HepG2 (cell line): ENCODE measurements around the gene TXNRD2. TPM values are rescaled to one million over a fixed set of nuclear protein-coding genes. Genes with fewer than 3 reads are reported as not detected.

Source experiments
- ATAC-seq: fragments of 200-7000 bp; cut with Tn5 transposase; 3 replicates; pipeline ENCODE4 v1.9.1; 2020; ENCODE audit warnings: mild to moderate bottlenecking, moderate library complexity
- BruUV-seq: library from RNA; stranded (reverse); fragments of 400-500 nt; replicated peaks from 2 replicates; lab custom pipeline; 2021; lab: Mats Ljungman, UMichigan
- CTCF ChIA-PET: fragments of 300-600 bp; formaldehyde crosslinking; extraction: SDS; loops from one replicate; lab custom pipeline; 2021; ENCODE audit warnings: low total read pairs, inconsistent platforms, low intra/inter-chr PET ratio; lab: Yijun Ruan, JAX
- POLR2A ChIA-PET: fragments of 350-600 bp; sonication (Branson Sonifier 250); formaldehyde crosslinking; loops from one replicate; lab custom pipeline; 2020; ENCODE audit warnings: antibody characterized with exemption, inconsistent platforms; lab: Yijun Ruan, JAX
- DNase-seq: peaks from one replicate; pipeline ENCODE4 v3.0.0-alpha.2; 2015; ENCODE audit warnings: low spot score
- FAIRE-seq: peaks from 3 replicates; lab custom pipeline; 2011; peaks lifted over from hg19 to GRCh38; lab: Jason Lieb, UNC
- H2AFZ ChIP-seq: one replicate; pipeline ENCODE4 v1.6.1; 2011; ENCODE audit warnings: low read length, inconsistent platforms
- H3K27ac ChIP-seq: fragments of 300-600 bp; 3 replicates; pipeline ENCODE4 v1.8.0; 2011; ENCODE audit warnings: mixed run types, mild to moderate bottlenecking, mixed read lengths, low read length, inconsistent platforms; ENCODE audit not compliant: insufficient read depth; ENCODE audit errors: extremely low read length
- H3K27me3 ChIP-seq, 2 experiments: fragments of 200-600 bp in 1 of 2; 2 replicates in 1 of 2; 3 replicates in 1 of 2; pipeline versions ENCODE4 v1.6.0 to v1.8.0; 2011; ENCODE audit warnings: low read length in 2 of 2, mild to moderate bottlenecking in 2 of 2, moderate library complexity in 2 of 2, inconsistent platforms in 1 of 2; ENCODE audit not compliant: insufficient read depth in 2 of 2, control insufficient read depth in 1 of 2
- H3K36me3 ChIP-seq, 2 experiments: fragments of 200-600 bp in 1 of 2; replicated peaks in 1 of 2; 2 replicates in 1 of 2; 3 replicates in 1 of 2; pipeline versions ENCODE4 v1.5.1 to v1.8.0; 2011; ENCODE audit warnings: low read length in 2 of 2, inconsistent platforms in 1 of 2; ENCODE audit not compliant: insufficient read depth in 2 of 2, control insufficient read depth in 1 of 2
- H3K4me1 ChIP-seq: 2 replicates; pipeline ENCODE4 v1.5.1; 2012; ENCODE audit warnings: low read length, inconsistent platforms; ENCODE audit not compliant: insufficient read depth
- H3K4me2 ChIP-seq: 2 replicates; pipeline ENCODE4 v1.6.0; 2011; ENCODE audit warnings: low read depth, low read length, inconsistent platforms
- H3K4me3 ChIP-seq, 3 experiments: fragments of 200-600 bp in 1 of 3; sonication (generic), shearing (Covaris generic) in 1 of 3; replicated peaks in 1 of 3; 2 replicates each; pipeline ENCODE4 v1.5.1; 2011 to 2016; ENCODE audit warnings: low read length in 3 of 3, inconsistent platforms in 2 of 3, low read depth in 2 of 3, mild to moderate bottlenecking in 2 of 3, control low read depth in 1 of 3, mixed read lengths in 1 of 3; ENCODE audit not compliant: insufficient read depth in 1 of 3
- H3K79me2 ChIP-seq: one replicate; pipeline ENCODE4 v1.6.1; 2011; ENCODE audit warnings: low read length, inconsistent platforms; ENCODE audit not compliant: insufficient read depth
- H3K9ac ChIP-seq: 2 replicates; pipeline ENCODE4 v1.6.0; 2011; ENCODE audit warnings: mild to moderate bottlenecking, low read depth, low read length, inconsistent platforms; ENCODE audit not compliant: insufficient read depth
- H3K9me3 ChIP-seq: 2 replicates; pipeline ENCODE4 v1.5.1; 2012; ENCODE audit warnings: mild to moderate bottlenecking, low read length
- H4K20me1 ChIP-seq: 2 replicates; pipeline ENCODE4 v1.6.0; 2011; ENCODE audit warnings: inconsistent platforms, mild to moderate bottlenecking, low read length, moderate library complexity; ENCODE audit not compliant: insufficient read depth
- ARHGAP35 ChIP-seq: sonication (generic); formaldehyde crosslinking; IDR thresholded peaks from 2 replicates; pipeline ENCODE4 v1.9.0; 2022; ENCODE audit warnings: mild to moderate bottlenecking, inconsistent platforms, moderate library complexity, missing genetic modification reagents, borderline replicate concordance
- NFKBIZ ChIP-seq: IDR thresholded peaks from 2 replicates; pipeline ENCODE4 v1.6.1; 2018; ENCODE audit warnings: missing genetic modification reagents, missing compliant biosample characterization
- RARA ChIP-seq: IDR thresholded peaks from 2 replicates; pipeline ENCODE4 v1.6.1; 2016; ENCODE audit warnings: missing genetic modification reagents, missing compliant biosample characterization
- SKI ChIP-seq: fragments of 450-650 bp; IDR thresholded peaks from one replicate; pipeline ENCODE4 v1.6.1; 2018; ENCODE audit warnings: mild to moderate bottlenecking; ENCODE audit not compliant: partially characterized antibody
- SMAD3 ChIP-seq: sonication (generic); formaldehyde crosslinking; IDR thresholded peaks from 2 replicates; pipeline ENCODE4 v1.4.0; 2020; ENCODE audit warnings: missing genetic modification reagents
- TCF7 ChIP-seq: sonication (generic); IDR thresholded peaks from 2 replicates; pipeline ENCODE4 v1.6.1; 2016; ENCODE audit warnings: antibody characterized with exemption, low read depth
- TP53 ChIP-seq: sonication (generic); formaldehyde crosslinking; conservative IDR thresholded peaks from 2 replicates; pipeline ENCODE4 v1.4.0; 2020; ENCODE audit warnings: missing genetic modification reagents
- ZNF547 ChIP-seq: sonication (generic); formaldehyde crosslinking; IDR thresholded peaks from 2 replicates; pipeline ENCODE4 v1.5.1; 2020; ENCODE audit warnings: mild to moderate bottlenecking, missing genetic modification reagents
- WGBS: methylation state at CpG from one replicate; pipeline ENCODE4 v1.1.6; 2017; ENCODE audit warnings: low lambda C conversion rate; 5-methylcytosine and 5-hydroxymethylcytosine counted together
- in situ Hi-C: cut with HindIII; loops from 2 replicates; pipeline ENCODE4 v1.10.0; 2017; ENCODE audit warnings: low pct_unique_long_range_greater_than_20kb; ENCODE audit not compliant: extremely low pct_ligation_motif_present
- intact Hi-C: fragments of 100-400 bp; cut with micrococcal nuclease; formaldehyde crosslinking; loops from one replicate; pipeline ENCODE4 v1.10.0; 2022; ENCODE audit not compliant: unreplicated experiment
- polyA plus RNA-seq, 8 experiments: library from polyadenylated mRNA; depleted of rRNA in 3 of 8; stranded (reverse) in 7 of 8; unstranded in 1 of 8; fragments of >200 nt; fragmentation: Illumina TruSeq in 4 of 8; extraction: Trizol in 4 of 8; gene quantifications; 2 replicates each; pipeline versions ENCODE4 v1.2.1 to v1.2.3, GENCODE V29; 2011 to 2016; ENCODE audit warnings: low read depth in 4 of 8, missing spikeins in 1 of 8, mixed read lengths in 1 of 8; ENCODE audit not compliant: insufficient read depth in 1 of 8
- total RNA-seq, 5 experiments: library from RNA; depleted of rRNA; stranded (reverse); fragments of >200 nt; fragmentation: Illumina TruSeq; extraction: Trizol; gene quantifications; 2 replicates each; pipeline ENCODE4 v1.2.3, GENCODE V29; 2016; ENCODE audit warnings: low read depth in 1 of 5
- TF ChIP-seq, protein P1 (sequence below): sonication (generic); formaldehyde crosslinking; IDR thresholded peaks from 2 replicates; pipeline ENCODE4 v1.4.0; 2020; ENCODE audit warnings: mild to moderate bottlenecking, low read depth, missing genetic modification reagents
- TF ChIP-seq, protein P2 (sequence below): sonication (generic); formaldehyde crosslinking; IDR thresholded peaks from 2 replicates; pipeline ENCODE4 v1.8.0; 2022; ENCODE audit warnings: missing genetic modification reagents, mild to moderate bottlenecking, moderate library complexity, borderline replicate concordance

TXNRD2 gene
- total and polyA plus RNA-seq, 2 of the 13 experiments (the other 11 are each of a cell fraction or from before 2014, with no cell fraction given): 17.5 to 18.6 TPM

- FAIRE-seq: no peak
- Histone ChIP-seq H3K9ac (no peak overlapping the region), H3K4me2 (no peak overlapping the region), H3K27me3 (no peaks in the 10 kb centered on the region), H3K36me3 (peaks cover 1 to 13% of the 10 kb centered on the region in 2 experiments; a peak in 2 of 5 replicates), H3K9me3 (no peaks in the 10 kb centered on the region), H3K27ac (no peak overlapping the region), H3K79me2 (no peaks in the 10 kb centered on the region), H3K4me3 (no peak overlapping the region), H2AFZ (no peak overlapping the region), H3K4me1 (peaks cover 10% of the 10 kb centered on the region; the same call in 1 of the 2 replicates), H4K20me1 (no peaks in the 10 kb centered on the region)
- ATAC-seq: no peak
- CTCF ChIA-PET: no interaction called here
- 96% methylated on average over 11 of the region's 17 CpGs for WGBS
- no TSS peak for BruUV-seq
- TF ChIP-seq, protein P1, sequence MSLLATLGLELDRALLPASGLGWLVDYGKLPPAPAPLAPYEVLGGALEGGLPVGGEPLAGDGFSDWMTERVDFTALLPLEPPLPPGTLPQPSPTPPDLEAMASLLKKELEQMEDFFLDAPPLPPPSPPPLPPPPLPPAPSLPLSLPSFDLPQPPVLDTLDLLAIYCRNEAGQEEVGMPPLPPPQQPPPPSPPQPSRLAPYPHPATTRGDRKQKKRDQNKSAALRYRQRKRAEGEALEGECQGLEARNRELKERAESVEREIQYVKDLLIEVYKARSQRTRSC: no peak
- TF ChIP-seq TCF7 (no peak), ARHGAP35 (CRISPR knock-in tag) (no peak), SMAD3 (CRISPR knock-in tag) (no peak), NFKBIZ (no peak), TP53 (CRISPR knock-in tag) (no peak), ZNF547 (CRISPR knock-in tag) (no peak), SKI (no peak), RARA (CRISPR knock-in tag) (no peak)
- TF ChIP-seq, protein P2, sequence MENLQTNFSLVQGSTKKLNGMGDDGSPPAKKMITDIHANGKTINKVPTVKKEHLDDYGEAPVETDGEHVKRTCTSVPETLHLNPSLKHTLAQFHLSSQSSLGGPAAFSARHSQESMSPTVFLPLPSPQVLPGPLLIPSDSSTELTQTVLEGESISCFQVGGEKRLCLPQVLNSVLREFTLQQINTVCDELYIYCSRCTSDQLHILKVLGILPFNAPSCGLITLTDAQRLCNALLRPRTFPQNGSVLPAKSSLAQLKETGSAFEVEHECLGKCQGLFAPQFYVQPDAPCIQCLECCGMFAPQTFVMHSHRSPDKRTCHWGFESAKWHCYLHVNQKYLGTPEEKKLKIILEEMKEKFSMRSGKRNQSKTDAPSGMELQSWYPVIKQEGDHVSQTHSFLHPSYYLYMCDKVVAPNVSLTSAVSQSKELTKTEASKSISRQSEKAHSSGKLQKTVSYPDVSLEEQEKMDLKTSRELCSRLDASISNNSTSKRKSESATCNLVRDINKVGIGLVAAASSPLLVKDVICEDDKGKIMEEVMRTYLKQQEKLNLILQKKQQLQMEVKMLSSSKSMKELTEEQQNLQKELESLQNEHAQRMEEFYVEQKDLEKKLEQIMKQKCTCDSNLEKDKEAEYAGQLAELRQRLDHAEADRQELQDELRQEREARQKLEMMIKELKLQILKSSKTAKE (CRISPR knock-in tag): no peak
- POLR2A ChIA-PET: interaction anchor here (1.7 kb wide), 1 partner anchor 34 kb away, joined by 3 read pairs; no protein-coding TSS in a partner anchor
- intact Hi-C loops: no loop called here
- DNase-seq: no peak
- in situ Hi-C loops: no loop called here
Measured at GRCh38 chr22:19978748-19979147, 37.1 kb upstream of the TXNRD2 start.
